Thyroid gland (tissue), 4 donors: ENCODE results near the gene MS4A6A.

Source experiments
- POLR2A ChIP-seq, 2 donors: fragments of 450-650 bp; IDR thresholded peaks; one replicate each; pipeline ENCODE4 v1.6.1; 2017; ENCODE audit warnings: antibody characterized with exemption in 2 of 2, mild to moderate bottlenecking in 2 of 2, moderate library complexity in 1 of 2
- TF ChIP-seq, protein P1 (sequence below), 6 experiments: fragments of 200-600 bp in 3 of 6; fragments of 450-650 bp in 3 of 6; sonication (generic) in 3 of 6; IDR thresholded peaks; one replicate each; pipeline ENCODE4 v1.5.1; 2016 to 2019; ENCODE audit warnings: antibody characterized with exemption in 6 of 6, mild to moderate bottlenecking in 2 of 6, inconsistent platforms in 1 of 6, moderate library complexity in 1 of 6

GRCh38 chr11:60130496-60130895 is 52.4 kb downstream of the MS4A6A start:
- TF ChIP-seq, protein P1, sequence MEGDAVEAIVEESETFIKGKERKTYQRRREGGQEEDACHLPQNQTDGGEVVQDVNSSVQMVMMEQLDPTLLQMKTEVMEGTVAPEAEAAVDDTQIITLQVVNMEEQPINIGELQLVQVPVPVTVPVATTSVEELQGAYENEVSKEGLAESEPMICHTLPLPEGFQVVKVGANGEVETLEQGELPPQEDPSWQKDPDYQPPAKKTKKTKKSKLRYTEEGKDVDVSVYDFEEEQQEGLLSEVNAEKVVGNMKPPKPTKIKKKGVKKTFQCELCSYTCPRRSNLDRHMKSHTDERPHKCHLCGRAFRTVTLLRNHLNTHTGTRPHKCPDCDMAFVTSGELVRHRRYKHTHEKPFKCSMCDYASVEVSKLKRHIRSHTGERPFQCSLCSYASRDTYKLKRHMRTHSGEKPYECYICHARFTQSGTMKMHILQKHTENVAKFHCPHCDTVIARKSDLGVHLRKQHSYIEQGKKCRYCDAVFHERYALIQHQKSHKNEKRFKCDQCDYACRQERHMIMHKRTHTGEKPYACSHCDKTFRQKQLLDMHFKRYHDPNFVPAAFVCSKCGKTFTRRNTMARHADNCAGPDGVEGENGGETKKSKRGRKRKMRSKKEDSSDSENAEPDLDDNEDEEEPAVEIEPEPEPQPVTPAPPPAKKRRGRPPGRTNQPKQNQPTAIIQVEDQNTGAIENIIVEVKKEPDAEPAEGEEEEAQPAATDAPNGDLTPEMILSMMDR (IDR thresholded peaks at IDR 0.05), result no peak
- TF ChIP-seq POLR2A (IDR thresholded peaks at IDR 0.05), result no peak
